AG09309 (cell line): ENCODE data around the gene SLX4IP.

ENCODE experiments used
- DNase-seq: peaks from one replicate; pipeline ENCODE4 v3.0.0-alpha.2; 2010; ENCODE audit warnings: low read depth
- H3K4me3 ChIP-seq: 2 replicates; pipeline ENCODE4 v1.5.1; 2011; ENCODE audit warnings: mild to moderate bottlenecking, low read depth, low read length, moderate library complexity; ENCODE audit not compliant: control insufficient read depth
- CTCF ChIP-seq: IDR thresholded peaks from 2 replicates; pipeline ENCODE4 v1.5.1; 2011; ENCODE audit warnings: mild to moderate bottlenecking, low read depth, low read length, inconsistent platforms; ENCODE audit not compliant: insufficient read depth, control insufficient read depth; ENCODE audit errors: missing control alignments

SLX4IP gene

GRCh38 chr20:10524034-10524476, 89.0 kb downstream of the SLX4IP start:
- no peak for DNase-seq

GRCh38 chr20:10524643-10525042, 89.5 kb downstream of the SLX4IP start:
- no peak for TF ChIP-seq CTCF
- no peak for DNase-seq
- no peak overlapping the region for H3K4me3 ChIP-seq

More at GRCh38 chr20:10524034-10524476, 89.0 kb downstream of the SLX4IP start:
- no peak for TF ChIP-seq CTCF
- no peak overlapping the region for H3K4me3 ChIP-seq

DNA sequence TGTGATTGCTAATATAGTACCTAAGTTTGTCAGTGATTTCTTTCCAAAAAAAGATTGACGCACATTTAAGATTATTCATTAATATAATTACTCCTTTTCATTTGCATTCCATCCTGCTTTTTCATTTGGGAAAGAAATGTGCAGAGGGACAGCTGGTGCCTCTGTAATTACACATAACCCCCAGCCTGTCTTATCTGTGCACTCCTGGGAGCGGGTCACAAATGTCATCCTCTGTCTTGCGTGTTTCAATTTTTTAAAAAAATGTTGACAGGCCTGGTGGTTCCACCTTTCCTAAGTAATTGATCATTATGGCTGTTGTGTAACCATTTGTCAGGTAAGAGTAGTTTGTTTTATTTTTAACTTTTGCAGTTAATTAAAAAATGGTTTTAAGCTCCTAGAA, 92.7 kb downstream of the SLX4IP start:
- no peak overlapping the region for H3K4me3 ChIP-seq
- TF ChIP-seq CTCF: no peak
- DNase-seq: no peak

DNA sequence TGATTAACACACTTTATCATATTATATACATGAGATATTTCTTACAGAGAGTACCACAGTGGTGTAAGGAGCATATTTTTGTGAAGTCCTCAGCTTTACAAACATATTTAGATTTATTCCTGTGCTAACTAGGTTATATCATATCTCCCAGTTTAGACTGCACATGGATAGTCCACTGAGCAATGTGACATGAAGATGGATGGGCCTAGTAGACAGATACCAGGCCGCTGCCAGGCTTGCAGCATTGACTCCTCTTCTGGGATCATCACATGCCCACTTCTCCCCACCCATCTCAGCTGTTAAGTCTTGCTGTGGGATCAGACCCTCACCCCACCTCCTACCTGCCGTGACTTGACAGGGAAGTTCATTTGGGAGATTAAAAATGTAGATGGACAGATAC, 95.8 kb downstream of the SLX4IP start:
- no peak for TF ChIP-seq CTCF
- no peak for DNase-seq
- no peak overlapping the region for H3K4me3 ChIP-seq

DNA sequence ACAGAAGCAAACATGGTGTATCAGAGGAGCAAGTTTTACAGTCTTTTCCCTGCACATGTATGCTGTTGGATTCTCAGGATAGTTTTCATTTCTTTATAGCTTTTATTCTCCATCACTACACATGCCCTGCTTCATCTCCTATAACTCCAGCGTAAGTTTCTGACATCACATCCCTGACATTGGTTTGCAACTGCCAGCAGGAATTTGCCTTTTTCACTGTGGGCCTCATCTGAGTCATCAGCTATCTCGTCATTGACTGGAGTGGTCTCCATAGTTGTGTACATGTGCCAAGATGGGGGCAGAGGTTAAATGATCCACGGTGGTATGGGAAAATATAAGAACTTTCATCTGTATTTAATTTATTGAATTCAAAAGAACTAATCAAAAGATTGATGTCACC, 96.7 kb downstream of the SLX4IP start:
- no peak for TF ChIP-seq CTCF
- no peak overlapping the region for H3K4me3 ChIP-seq
- no peak for DNase-seq

- no peak for TF ChIP-seq CTCF
- no peak overlapping the region for H3K4me3 ChIP-seq
- no peak for DNase-seq
Observed at GRCh38 chr20:10532361-10532760, 97.3 kb downstream of the SLX4IP start.

DNA sequence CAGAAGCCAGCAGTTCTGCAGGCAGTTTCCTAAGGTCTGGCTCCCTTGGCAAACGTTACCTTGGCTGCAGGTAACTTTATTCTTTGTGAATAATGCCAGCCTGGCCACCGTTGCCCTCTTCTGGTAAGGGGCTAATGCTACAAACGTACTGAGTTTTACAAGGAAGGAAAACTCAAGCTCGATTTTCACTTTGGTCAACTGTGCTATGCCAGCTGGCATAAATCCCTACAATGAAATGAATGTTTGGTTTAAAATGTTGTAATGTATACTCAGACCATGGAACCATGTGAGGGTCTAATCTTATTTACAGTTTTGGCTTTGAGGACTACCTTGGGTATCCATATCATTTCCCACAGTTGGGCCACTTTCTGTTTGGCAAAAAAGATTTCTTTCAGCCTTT, 101.4 kb downstream of the SLX4IP start:
- H3K4me3 ChIP-seq: no peak overlapping the region
- TF ChIP-seq CTCF: peak; percentile 28
- no peak for DNase-seq
